GM21825 (cell line): ENCODE data around the gene LIPI.
"Not testable (repeated sequence)": the region's sequence is repeated elsewhere in the genome, so short reads cannot be mapped to it uniquely, and the experiment has no call there.

Experiments used
- ATAC-seq: cut with Tn5 transposase; IDR thresholded peaks from one replicate; pipeline ENCODE4 v1.9.1; 2021; ENCODE audit warnings: mild to moderate bottlenecking, moderate library complexity; ENCODE audit not compliant: unreplicated experiment

The LIPI gene

GRCh38 chr21:14210738-14211137 lies at the start of gene LIPI:
LIPI (minus strand) TSS chr21:14210955; CDS start chr21:14210845, 110 bp downstream.
- ATAC-seq, result no peak

DNA sequence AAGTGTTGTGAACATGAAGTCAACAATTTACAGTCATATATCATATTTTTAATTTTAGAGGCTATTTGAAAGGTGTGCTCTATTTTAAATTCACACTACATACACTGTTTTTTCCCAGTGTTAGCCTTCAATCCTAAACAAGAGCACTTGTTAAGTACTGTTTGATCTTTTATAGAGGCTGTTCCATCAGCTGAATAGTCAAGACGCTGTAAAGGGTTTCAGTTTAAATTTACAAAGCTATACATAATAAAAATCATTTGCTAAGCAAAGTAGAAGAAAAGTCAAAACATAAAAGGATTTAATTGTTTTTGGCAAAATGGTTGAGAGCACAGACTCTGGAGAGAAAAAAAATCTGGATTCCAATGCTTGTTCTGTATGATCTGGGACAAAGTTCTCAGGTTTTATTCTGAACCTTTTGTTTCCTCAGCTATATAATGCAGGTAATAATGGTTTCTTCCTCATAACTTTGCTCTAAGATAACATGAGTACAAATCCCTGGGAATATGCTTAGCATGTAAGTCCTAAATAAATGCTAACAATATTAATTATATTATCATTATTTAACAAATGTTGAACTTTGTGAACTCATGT lies 49.5 kb upstream of the LIPI start:
- no peak for ATAC-seq

GRCh38 chr21:14259747-14260146 lies 49.0 kb upstream of the LIPI start:
- no peak for ATAC-seq

DNA sequence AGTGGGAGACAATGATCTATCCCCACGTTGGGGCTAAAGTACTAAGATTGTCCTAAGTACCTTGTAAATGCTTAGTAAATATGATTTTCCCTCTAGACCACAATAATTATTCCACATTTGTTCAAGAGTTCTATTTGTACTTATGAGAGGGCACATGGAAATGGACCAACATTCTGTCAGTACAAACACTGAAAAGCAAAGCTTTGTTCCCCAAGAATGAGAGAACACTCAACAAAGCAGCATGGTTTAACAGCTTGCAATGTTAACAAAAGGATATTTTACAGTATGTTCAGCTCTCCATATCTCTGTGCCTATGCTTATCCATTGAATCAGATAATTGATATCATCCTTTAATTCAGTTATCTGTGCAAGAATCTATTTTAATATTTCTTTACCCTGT lies 40.6 kb upstream of the LIPI start:
- ATAC-seq, result no peak

DNA sequence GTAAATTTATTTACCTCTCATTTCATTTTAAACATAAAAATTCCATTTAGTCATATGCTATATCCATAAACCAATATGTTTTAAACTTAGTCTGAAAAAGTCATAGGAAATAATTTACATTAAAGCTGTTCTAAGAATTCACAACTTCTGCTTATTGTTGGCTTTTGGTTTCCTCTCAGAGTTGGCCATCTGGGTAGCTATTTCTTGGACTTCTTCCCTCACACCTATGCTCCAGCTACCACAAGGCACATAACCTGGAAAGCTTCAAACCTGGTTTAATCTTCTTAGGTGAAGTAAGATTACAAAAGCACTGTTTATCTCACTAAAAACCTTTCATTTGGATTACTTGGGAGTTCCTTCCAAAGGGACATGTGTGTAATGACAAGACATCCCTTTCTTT lies 35.0 kb upstream of the LIPI start:
- no peak for ATAC-seq

DNA sequence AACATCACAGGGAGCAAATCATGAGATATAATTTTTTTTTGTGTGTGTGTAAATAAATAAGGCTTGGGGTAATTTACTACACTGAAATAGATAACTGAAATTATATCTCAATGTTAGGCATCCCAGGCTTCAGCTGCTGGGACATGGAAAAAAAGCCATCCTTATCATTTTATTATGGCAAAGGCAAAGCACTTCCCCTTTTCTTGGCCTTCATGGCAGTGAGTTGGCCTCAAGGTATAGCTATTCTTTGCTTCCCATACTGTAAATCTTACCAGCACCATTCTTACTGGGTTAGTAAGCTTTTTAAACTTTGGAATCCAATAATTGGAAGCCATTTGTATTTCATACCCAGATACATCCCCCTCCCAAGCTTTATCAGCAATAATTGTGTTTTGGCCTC lies 34.2 kb upstream of the LIPI start:
- ATAC-seq, result no peak

DNA sequence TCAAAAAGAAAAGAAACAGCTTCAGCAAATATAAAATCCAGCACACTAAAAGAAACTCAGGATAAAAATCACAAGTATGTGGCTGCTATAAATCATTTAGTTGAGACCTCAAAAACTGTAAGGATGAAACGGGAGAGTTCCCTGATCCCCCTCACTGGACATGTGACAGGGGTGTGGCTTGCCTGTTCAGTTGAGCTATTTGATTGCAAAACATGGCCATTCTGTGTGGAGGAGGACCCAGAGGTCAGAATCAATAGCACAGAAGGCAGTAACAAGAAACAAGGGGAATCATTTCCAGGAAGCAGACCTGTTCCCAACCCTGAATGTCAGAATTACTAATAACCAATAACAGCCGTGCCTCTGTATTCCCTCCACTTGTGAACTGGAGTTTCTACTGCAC lies 33.1 kb upstream of the LIPI start:
- ATAC-seq, result no peak

- ATAC-seq, result no peak
Measured at GRCh38 chr21:14243461-14243860, 32.7 kb upstream of the LIPI start.

- no peak for ATAC-seq
Measured at GRCh38 chr21:14241297-14241696, 30.5 kb upstream of the LIPI start.

- no peak for ATAC-seq
Measured at GRCh38 chr21:14239281-14239680, 28.5 kb upstream of the LIPI start.

DNA sequence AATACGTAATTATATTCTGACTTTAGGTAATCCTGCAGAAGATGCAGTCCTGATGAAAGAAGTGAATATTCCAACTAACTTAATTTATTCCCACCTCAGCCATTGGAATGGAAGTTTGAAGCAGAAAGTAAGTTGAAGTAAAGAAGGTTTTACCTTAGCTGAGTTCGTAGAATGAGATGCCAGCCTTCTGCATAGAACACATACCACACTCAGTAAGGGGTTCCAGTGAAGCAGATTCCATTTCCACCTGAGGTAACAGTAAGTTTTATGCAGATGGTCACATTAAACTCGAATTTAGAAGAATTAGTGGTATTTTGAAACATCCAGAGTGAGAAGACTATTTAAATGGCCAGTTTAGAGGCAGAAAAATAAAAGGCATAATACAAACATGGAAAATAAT lies 25.4 kb upstream of the LIPI start:
- no peak for ATAC-seq

DNA sequence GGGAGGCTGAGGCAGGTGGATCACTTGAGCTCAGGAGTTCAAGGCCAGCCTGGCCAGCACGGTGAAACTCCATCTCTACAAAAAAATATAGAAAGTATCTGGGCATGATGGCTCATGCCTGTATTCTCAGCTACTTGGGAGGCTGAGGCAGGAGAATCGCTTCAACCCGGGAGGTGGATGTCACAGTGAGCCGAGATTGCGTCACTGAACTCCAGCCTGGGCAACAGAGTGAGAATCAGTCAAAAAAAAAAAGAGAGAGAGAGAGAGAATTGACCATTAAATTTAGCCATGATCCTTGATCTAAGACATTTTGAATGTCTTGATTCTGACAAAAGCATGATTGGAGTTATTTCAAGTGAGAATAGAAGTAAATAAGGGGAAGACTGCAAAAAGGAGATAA lies 24.3 kb upstream of the LIPI start:
- no peak for ATAC-seq

GRCh38 chr21:14229399-14229798 lies 18.6 kb upstream of the LIPI start:
- no peak for ATAC-seq

GRCh38 chr21:14223365-14223764 lies 12.6 kb upstream of the LIPI start:
- ATAC-seq, result no peak

DNA sequence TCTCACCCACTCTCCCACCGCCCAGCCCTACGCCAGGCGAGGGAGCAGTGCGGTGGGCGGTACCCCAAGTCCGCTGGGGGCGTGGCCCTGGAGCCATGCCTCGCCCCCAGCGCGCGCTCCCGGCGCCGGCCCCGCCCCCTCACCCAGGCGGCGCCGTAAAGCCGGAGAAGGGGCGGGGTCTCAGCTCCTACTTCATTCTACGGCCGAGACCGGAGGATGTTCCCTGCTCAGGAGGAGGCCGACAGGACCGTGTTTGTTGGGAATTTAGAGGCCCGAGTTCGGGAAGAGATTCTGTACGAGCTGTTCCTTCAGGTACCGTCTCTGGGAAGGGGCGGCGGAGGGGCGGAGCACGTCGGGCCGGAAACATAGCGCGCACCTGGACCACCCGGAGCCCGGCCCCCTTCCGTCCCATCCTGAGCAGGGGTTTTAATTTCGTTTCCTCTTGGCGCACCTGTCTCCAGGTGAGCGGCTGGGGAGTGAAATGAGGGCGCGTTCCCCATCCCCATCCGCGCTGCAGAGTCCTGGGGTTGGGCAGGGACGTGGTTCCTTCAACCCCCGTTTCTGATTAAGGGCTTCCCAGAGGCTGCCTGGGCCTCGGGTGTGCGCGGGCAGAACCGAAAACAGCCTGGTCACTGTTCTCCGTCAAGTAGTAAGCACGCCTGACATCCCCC lies 5.4 kb upstream of the LIPI start, which contains the start of gene RBM11:
RBM11 (plus strand) TSS at position 187 of the 671 bp plus-strand sequence; CDS start at position 217, 30 bp downstream.
- peak; percentile 94 for ATAC-seq

- ATAC-seq, result no peak
Measured at GRCh38 chr21:14213164-14213563, 2.4 kb upstream of the LIPI start.

DNA sequence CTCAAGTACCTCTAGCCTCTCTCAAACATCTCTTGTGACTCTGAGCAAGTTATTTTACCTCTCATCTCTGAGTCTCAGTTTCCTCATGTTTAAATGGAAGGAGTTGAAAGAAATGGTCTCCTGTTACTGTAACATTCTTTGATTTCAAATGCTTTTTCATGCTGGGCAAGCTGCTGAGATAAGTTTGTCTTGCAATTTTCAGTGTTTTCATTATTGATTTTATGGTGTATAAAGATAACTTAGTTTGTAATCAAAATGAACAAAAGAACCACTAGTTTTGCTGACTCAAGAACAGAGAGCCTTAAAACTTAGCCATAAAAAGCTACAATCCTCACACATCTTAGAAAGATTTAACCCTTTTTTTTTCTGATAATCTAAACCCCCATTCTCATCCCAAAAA lies 4.5 kb downstream of the LIPI start:
- ATAC-seq, result no peak

DNA sequence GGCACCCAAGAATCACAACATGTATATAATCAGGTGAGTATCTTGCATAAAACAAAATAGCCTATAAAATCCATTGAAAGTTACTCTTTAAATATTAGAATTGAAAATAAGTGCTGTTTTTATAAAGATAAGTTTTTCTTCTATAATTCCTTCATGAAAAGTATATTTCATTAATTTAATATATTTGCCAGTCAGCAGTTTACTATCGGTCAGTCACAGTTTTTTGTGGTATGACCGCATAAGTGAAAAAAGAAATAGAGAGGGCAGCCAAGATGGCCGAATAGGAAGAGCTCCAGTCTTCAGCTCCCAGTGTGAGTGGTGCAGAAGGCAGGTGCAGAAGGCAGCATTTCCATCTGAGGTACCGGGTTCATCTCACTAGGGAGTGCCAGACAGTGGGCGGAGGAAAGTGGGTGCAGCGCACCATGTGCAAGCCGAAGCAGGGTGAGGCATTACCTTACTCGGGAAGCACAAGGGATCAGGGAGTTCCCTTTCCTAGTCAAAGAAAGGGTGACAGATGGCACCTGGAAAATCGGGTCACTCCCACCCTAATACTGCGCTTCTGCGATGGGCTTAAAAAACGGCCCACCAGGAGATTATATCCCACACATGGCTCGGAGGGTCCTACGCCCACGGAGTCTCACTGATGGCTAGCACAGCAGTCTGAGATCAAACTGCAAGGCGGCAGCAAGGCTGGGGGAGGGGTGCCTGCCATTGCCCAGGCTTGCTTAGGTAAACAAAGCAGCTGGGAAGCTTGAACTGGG lies 44.1 kb downstream of the LIPI start:
- ATAC-seq, result not testable (repeated sequence)

DNA sequence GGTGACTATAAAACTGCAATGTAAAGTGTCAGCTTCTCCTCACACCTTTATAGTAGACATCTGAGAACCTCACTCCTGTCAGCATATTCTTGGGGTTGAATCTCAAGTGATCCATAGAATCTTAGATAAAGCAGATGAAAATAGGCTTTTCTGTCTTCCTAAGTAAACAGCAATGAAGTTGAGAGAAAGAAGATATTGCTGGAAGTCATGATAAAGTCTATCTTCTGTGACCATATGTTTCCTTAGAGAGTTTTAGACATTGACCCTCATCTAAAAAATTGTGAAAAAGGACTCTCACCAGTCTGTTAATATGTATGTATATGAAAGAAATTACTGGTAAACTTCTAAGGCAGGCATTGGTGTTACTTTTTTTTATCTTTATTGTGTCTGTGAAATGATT lies 66.8 kb downstream of the LIPI start:
- ATAC-seq, result no peak

- no peak for ATAC-seq
Measured at GRCh38 chr21:14124266-14124665, 86.5 kb downstream of the LIPI start.

DNA sequence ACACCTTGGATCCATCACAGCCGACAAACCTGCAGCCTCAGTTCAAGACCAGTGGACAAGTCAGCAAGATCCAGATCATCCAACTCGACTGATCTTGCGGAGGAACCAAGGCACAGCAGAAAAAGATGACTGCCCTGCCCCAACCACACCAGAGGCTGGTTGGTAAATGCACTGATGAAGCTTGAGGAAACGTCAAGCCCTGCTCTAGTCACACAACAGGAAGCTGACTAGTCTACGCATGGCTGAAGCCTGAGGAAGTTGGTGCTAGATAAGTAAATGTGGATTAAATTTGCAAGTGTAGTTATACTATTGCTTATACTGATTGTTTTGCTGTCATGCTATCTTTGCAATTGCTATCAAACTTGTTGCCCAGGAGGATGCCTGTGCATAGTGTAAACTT lies 89.0 kb downstream of the LIPI start:
- ATAC-seq, result no peak

- ATAC-seq, result no peak
Measured at GRCh38 chr21:14120091-14120734, 90.5 kb downstream of the LIPI start.
